H9 (cell line): ENCODE data around the gene CP. TPM values are rescaled to one million over a fixed set of nuclear protein-coding genes. Genes with fewer than 3 reads are reported as not detected.

Experiments
- DNase-seq: peaks from one replicate; pipeline ENCODE4 v3.0.0-alpha.2; 2017
- H2AFZ ChIP-seq: one replicate; pipeline ENCODE4 v1.6.1; 2013; ENCODE audit warnings: mild to moderate bottlenecking, low read length, control low read depth, moderate library complexity
- H2AK5ac ChIP-seq: 2 replicates; pipeline ENCODE4 v1.6.1; 2013; ENCODE audit warnings: low read length, control low read depth, mixed read lengths; ENCODE audit not compliant: insufficient read length
- H2BK120ac ChIP-seq: one replicate; pipeline ENCODE4 v1.6.1; 2013; ENCODE audit warnings: low read depth, mild to moderate bottlenecking, low read length, control low read depth, inconsistent platforms; ENCODE audit not compliant: poor library complexity, severe bottlenecking
- H2BK12ac ChIP-seq: 2 replicates; pipeline ENCODE4 v1.6.1; 2013; ENCODE audit warnings: low read length, control low read depth, mixed read lengths, low read depth; ENCODE audit not compliant: insufficient read length
- H2BK15ac ChIP-seq: 2 replicates; pipeline ENCODE4 v1.6.1; 2013; ENCODE audit warnings: low read depth, low read length, control low read depth
- H2BK20ac ChIP-seq: one replicate; pipeline ENCODE4 v1.6.1; 2013; ENCODE audit warnings: low read depth, mild to moderate bottlenecking, low read length, control low read depth, inconsistent platforms; ENCODE audit not compliant: poor library complexity, severe bottlenecking
- H2BK5ac ChIP-seq: 2 replicates; pipeline ENCODE4 v1.6.1; 2013; ENCODE audit warnings: low read length, control low read depth, mixed read lengths; ENCODE audit not compliant: insufficient read length
- H3K14ac ChIP-seq: 2 replicates; pipeline ENCODE4 v1.6.1; 2013; ENCODE audit warnings: low read length, control low read depth; ENCODE audit not compliant: insufficient read depth
- H3K18ac ChIP-seq: 2 replicates; pipeline ENCODE4 v1.6.1; 2013; ENCODE audit warnings: low read depth, mild to moderate bottlenecking, mixed read lengths, low read length, control low read depth; ENCODE audit not compliant: insufficient read length
- H3K23ac ChIP-seq: 2 replicates; pipeline ENCODE4 v1.6.1; 2013; ENCODE audit warnings: low read length, control low read depth, mixed read lengths, low read depth; ENCODE audit not compliant: insufficient read length
- H3K23me2 ChIP-seq: 2 replicates; pipeline ENCODE4 v1.6.1; 2013; ENCODE audit warnings: low read depth, mild to moderate bottlenecking, mixed read lengths, low read length, control low read depth; ENCODE audit not compliant: insufficient read length, poor library complexity, severe bottlenecking
- H3K27ac ChIP-seq: 2 replicates; pipeline ENCODE4 v1.5.1; 2013; ENCODE audit warnings: low read length, control low read depth, mixed read lengths, low read depth; ENCODE audit not compliant: insufficient read length
- H3K27me3 ChIP-seq: 2 replicates; pipeline ENCODE4 v1.6.1; 2013; ENCODE audit warnings: low read length, control low read depth, inconsistent platforms; ENCODE audit not compliant: insufficient read depth
- H3K4ac ChIP-seq: 2 replicates; pipeline ENCODE4 v1.6.1; 2013; ENCODE audit warnings: low read depth, mild to moderate bottlenecking, control low read depth, inconsistent platforms, low read length, moderate library complexity
- H3K4me1 ChIP-seq: 2 replicates; pipeline ENCODE4 v1.6.1; 2013; ENCODE audit warnings: low read length, control low read depth, inconsistent platforms; ENCODE audit not compliant: insufficient read depth
- H3K4me2 ChIP-seq: 2 replicates; pipeline ENCODE4 v1.6.1; 2013; ENCODE audit warnings: low read length, control low read depth, mixed read lengths; ENCODE audit not compliant: insufficient read length, insufficient read depth
- H3K56ac ChIP-seq: 2 replicates; pipeline ENCODE4 v1.6.1; 2013; ENCODE audit warnings: low read depth, mild to moderate bottlenecking, mixed read lengths, low read length, control low read depth; ENCODE audit not compliant: insufficient read length
- H3K79me1 ChIP-seq: 2 replicates; pipeline ENCODE4 v1.6.1; 2013; ENCODE audit warnings: low read depth, mild to moderate bottlenecking, moderate library complexity, low read length, control low read depth, inconsistent platforms; ENCODE audit not compliant: insufficient read depth, poor library complexity, severe bottlenecking
- H3K79me2 ChIP-seq: 2 replicates; pipeline ENCODE4 v1.6.1; 2013; ENCODE audit warnings: low read length, control low read depth, inconsistent platforms; ENCODE audit not compliant: insufficient read depth
- H3K9ac ChIP-seq: 2 replicates; pipeline ENCODE4 v1.6.1; 2013; ENCODE audit warnings: low read length, control low read depth, mixed read lengths; ENCODE audit not compliant: insufficient read length; ENCODE audit errors: extremely low read depth
- H3K9me3 ChIP-seq: one replicate; pipeline ENCODE4 v1.6.1; 2013; ENCODE audit warnings: low read depth, low read length, inconsistent platforms; ENCODE audit not compliant: control insufficient read depth
- H3T11ph ChIP-seq: one replicate; pipeline ENCODE4 v1.6.1; 2013; ENCODE audit warnings: mild to moderate bottlenecking, low read length, control low read depth, inconsistent platforms
- H4K20me1 ChIP-seq: one replicate; pipeline ENCODE4 v1.6.1; 2013; ENCODE audit not compliant: control insufficient read depth, insufficient read length, insufficient read depth
- H4K5ac ChIP-seq: 2 replicates; pipeline ENCODE4 v1.6.1; 2013; ENCODE audit warnings: low read depth, mild to moderate bottlenecking, mixed read lengths, low read length, control low read depth; ENCODE audit not compliant: insufficient read length
- H4K8ac ChIP-seq: replicated peaks from 2 replicates; pipeline ENCODE4 v1.6.1; 2013; ENCODE audit warnings: low read length, control low read depth, mixed read lengths, low read depth; ENCODE audit not compliant: insufficient read length
- H4K91ac ChIP-seq: 2 replicates; pipeline ENCODE4 v1.6.1; 2013; ENCODE audit warnings: low read depth, mild to moderate bottlenecking, moderate library complexity, mixed read lengths, low read length, control low read depth; ENCODE audit not compliant: insufficient read length
- H3K27ac Mint-ChIP-seq, 3 experiments: 2 replicates in 2 of 3; 3 replicates in 1 of 3; pipeline ENCODE4 v1.8.0; 2020 to 2021; ENCODE audit warnings: mixed read lengths in 3 of 3, mild to moderate bottlenecking in 1 of 3, moderate library complexity in 1 of 3
- H3K27me3 Mint-ChIP-seq: 2 replicates; pipeline ENCODE4 v1.8.0; 2021; ENCODE audit warnings: low read depth, mild to moderate bottlenecking, moderate library complexity, mixed read lengths
- H3K36me3 Mint-ChIP-seq, 3 experiments: 2 replicates in 2 of 3; 3 replicates in 1 of 3; pipeline ENCODE4 v1.8.0; 2020 to 2021; ENCODE audit warnings: low read depth in 3 of 3, mixed read lengths in 3 of 3; ENCODE audit not compliant: insufficient read depth in 1 of 3
- H3K4me1 Mint-ChIP-seq, 2 experiments: 2 replicates each; pipeline ENCODE4 v1.8.0; 2020; ENCODE audit warnings: mixed read lengths in 2 of 2
- H3K4me3 Mint-ChIP-seq, 2 experiments: 2 replicates in 1 of 2; 3 replicates in 1 of 2; pipeline ENCODE4 v1.8.0; 2020 to 2021; ENCODE audit warnings: mild to moderate bottlenecking in 2 of 2, mixed read lengths in 2 of 2, moderate library complexity in 1 of 2
- H3K9me3 Mint-ChIP-seq, 2 experiments: 2 replicates in 1 of 2; 3 replicates in 1 of 2; pipeline ENCODE4 v1.8.0; 2020; ENCODE audit warnings: mild to moderate bottlenecking in 2 of 2, mixed read lengths in 2 of 2, moderate library complexity in 1 of 2
- CTCF ChIP-seq: fragments of 200-600 bp; sonication (generic); conservative IDR thresholded peaks from 3 replicates; pipeline ENCODE4 v1.8.0; 2021; ENCODE audit warnings: antibody characterized with exemption, mild to moderate bottlenecking
- WGBS: extraction: QIAGEN DNeasy Blood & Tissue Kit; methylation state at CpG from one replicate; pipeline ENCODE4 v1.1.7; 2013; ENCODE audit warnings: missing lambda C conversion rate, low lambda C conversion rate, mixed read lengths; ENCODE audit not compliant: insufficient read length; ENCODE audit errors: extremely low coverage; 5-methylcytosine and 5-hydroxymethylcytosine counted together
- total RNA-seq: library from RNA; stranded (reverse); gene quantifications from 2 replicates; pipeline ENCODE4 v1.2.1, GENCODE V29; 2021

The CP gene
- total RNA-seq, 1 experiment from 2014 or later, result 1.1 TPM

DNA sequence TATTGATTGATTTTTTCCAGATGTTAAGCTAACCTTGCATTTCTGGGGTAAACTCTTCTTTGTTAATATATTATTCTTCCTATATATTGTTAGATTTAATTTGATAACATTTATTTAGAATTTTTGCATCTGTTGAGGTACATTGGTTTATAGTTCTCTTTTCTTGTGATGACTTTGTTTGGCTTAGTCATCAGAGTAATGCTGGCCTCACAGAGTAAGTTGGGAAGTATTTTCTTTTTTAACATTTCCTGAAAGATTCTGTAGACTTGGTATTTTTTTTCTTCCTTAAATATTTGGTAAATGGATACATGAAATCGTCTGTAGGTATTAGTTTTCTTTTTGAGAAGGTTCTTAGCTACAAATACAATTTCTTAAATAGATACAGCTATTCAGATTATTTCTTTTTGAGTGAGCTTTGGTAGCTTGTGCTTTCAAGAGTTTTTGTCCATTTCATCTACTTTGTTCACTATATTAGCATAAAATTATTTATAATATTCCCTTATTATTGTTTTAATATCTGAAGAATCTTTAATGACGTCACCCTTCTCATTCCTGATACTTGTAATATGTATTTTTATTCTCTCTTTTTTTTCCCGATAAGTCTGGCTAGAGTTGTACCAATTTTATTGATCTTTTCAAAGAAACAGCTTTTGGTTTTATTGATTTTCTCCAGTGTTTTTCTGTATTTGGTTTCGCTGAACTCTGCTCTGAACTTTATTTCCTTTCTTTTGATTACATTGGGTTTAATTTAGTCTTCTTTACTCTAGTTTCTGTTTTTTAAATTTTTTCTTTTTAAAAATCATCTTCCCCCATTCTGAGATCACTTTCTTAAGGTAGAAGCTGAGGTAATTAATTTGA, 98.7 kb downstream of the CP start:
- Histone ChIP-seq H4K91ac (no peak overlapping the region), H2BK120ac (no peak overlapping the region), H3K4me2 (no peak overlapping the region), H2BK20ac (no peak overlapping the region), H3K79me1 (no peaks in the 10 kb centered on the region), H3K27ac (no peak overlapping the region), H3K9me3 (no peaks in the 10 kb centered on the region), H3K56ac (no peak overlapping the region), H3K23ac (no peak overlapping the region), H3K23me2 (no peaks in the 10 kb centered on the region), H4K20me1 (no peaks in the 10 kb centered on the region), H2AK5ac (no peak overlapping the region), H3K4me1 (no peaks in the 10 kb centered on the region; the same call in 1 of the 2 replicates), H3K27me3 (no peaks in the 10 kb centered on the region), H3K79me2 (no peaks in the 10 kb centered on the region), H2BK12ac (no peak overlapping the region), H2AFZ (no peak overlapping the region), H3K18ac (no peak overlapping the region), H4K5ac (no peak overlapping the region), H3K14ac (no peak overlapping the region), H2BK15ac (no peak overlapping the region), H4K8ac (no peak overlapping the region), H3K4ac (no peak overlapping the region), H3T11ph (no peak overlapping the region), H2BK5ac (no peak overlapping the region), H3K9ac (no peak overlapping the region)
- peaks cover 2% of the 10 kb centered on the region for H3K27me3 Mint-ChIP-seq
- H3K4me3 Mint-ChIP-seq, result no peak overlapping the region
- H3K9me3 Mint-ChIP-seq, result no peaks in the 10 kb centered on the region; a peak in 1 of 5 replicates
- no peak overlapping the region; a peak in 1 of 7 replicates for H3K27ac Mint-ChIP-seq
- no peak for TF ChIP-seq CTCF
- WGBS, result no CpG with 5 or more reads among the region's 4 CpGs
- no peak for DNase-seq
- H3K36me3 Mint-ChIP-seq, result peaks cover 0 to 8% (median under 1%) of the 10 kb centered on the region in 3 experiments; a peak in 1 of 7 replicates
- H3K4me1 Mint-ChIP-seq, result peaks cover 4 to 7% of the 10 kb centered on the region in 2 experiments; a peak in 2 of 4 replicates

Other genes with a start within 250 kb of the CP start
- 31.5 and 32.0 TPM in 2 replicates for gene GYG1, start 230.3 kb downstream of the CP start, total RNA-seq
- 41.5 and 44.1 TPM in 2 replicates for gene HLTF, start 135.3 kb downstream of the CP start, total RNA-seq
- 45.6 and 46.5 TPM in 2 replicates for gene HPS3, start 92.2 kb downstream of the CP start, total RNA-seq
- gene TM4SF18, start 111.8 kb upstream of the CP start, total RNA-seq, result 8.1 and 9.8 TPM in 2 replicates
- gene TM4SF1, start 155.8 kb upstream of the CP start, total RNA-seq, result 1.2 and 2.2 TPM in 2 replicates